NCI-H1417 treated with DMSO at 0.1 percent for 48 hours (cell line): ENCODE measurements around the gene ARHGAP15.

Experiments used
- DNase-seq: peaks from one replicate; lab custom pipeline; 2025; lab: John Stamatoyannopoulos, UW

ARHGAP15 gene

DNA sequence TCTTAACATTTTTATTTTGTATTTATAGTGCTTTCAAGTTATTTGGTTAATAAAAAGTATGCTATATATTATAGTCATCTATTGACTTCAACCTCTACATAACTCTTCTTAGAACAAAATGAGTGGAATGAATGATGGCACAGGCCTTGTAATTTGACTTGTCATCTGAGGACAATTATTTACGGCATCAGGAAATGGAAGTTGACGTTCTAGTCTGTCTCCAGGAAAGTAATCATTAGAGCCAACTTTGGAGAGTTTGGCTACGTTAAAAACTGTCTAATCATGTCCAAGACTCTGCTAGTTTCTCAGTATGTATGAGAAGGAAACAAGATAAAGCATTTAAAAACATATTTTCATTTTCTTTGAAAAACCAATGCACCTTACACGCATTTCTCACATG is 353.6 kb downstream of the ARHGAP15 start:
- DNase-seq: no peak

DNA sequence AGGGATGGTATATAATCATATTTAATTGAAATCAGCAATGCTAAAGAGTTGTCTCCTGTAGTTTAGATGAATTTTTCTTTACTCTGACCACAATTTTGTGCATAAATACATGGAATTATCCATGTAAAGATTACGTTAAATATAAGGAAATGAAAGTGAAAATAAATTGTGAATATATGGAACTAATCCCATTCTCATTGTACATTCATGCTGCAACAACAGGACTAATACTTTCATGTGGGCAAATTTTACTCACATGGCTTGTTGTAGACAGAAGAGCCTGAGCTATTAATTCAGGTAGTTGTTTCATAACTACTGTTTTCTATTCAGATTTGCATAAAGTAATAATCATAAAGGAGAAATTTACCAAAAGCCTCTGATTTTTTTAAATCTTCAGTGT is 357.8 kb downstream of the ARHGAP15 start:
- no peak for DNase-seq

DNA sequence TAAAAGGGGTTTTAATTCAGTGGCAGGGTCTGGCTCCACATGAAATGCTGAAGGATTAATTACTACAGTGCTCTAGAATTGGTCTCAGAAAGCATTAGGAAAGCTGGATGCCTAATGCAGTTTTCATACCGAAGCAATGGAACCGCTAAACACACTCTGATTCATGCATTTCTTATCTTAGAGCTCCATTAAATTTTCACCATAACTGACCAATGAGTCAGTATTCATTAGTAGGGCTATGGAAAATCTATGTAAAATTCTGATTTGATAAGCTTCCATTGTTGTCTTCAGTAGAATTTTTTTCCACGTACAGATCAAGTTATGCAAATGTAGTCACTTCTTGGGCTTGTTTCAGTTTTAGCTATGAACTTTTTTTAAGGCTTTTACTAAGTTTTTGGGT is 359.9 kb downstream of the ARHGAP15 start:
- no peak for DNase-seq

DNA sequence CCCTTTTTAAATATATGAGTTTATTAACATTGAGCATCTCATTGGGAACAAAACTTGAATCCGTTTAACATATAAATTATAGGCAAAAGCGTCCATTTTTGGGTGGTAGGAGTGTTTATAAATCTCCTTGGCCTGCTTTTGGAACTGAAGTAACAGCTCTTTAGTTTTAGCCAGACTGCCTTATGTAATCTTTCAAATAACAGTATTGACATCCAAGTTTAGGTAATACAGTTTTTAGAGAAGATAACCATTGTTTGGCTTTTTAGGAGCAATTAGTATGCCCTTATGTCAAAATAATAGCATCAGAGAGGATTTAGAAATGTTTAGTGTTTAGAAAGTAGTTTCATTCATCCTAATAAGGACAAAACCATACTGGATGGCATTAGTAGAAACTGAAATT is 361.9 kb downstream of the ARHGAP15 start:
- DNase-seq: no peak

DNA sequence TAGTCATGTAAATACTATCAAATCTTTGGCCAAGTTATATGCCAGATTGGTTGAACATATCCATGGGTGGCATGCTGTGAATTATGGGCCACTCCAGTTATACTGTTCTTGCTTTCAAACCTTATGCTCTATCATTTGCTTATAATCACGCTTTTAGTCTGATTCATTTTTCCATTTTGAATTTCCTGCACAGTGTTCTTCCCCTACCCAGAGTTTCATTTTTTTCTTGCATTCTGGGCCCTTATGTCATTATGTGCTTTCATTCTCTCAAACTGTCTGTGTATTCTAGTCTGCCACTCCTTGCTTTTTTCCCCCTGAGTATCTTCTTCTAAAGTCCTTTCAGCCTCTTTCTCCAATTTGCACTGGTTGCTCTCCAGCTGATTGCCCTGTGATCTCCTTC is 364.1 kb downstream of the ARHGAP15 start:
- no peak for DNase-seq

DNA sequence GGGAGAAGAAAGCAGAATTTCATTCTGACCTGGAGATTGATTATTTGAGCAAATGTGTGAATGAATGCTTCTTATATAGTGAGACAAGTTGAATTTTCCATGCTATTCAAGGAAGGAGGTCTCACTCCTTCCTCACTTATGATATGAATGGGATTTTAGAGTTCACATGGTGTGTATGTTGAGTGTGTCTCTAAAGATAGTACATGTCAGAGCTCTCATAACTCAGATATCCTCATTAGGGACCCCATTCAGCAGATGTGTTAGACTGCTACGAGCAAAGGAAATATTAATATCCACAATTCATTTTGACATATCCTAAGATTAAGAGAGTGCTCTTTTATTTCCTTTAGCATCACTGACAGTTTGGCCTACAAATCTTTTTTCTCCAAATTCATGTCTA is 368.5 kb downstream of the ARHGAP15 start:
- no peak for DNase-seq

DNA sequence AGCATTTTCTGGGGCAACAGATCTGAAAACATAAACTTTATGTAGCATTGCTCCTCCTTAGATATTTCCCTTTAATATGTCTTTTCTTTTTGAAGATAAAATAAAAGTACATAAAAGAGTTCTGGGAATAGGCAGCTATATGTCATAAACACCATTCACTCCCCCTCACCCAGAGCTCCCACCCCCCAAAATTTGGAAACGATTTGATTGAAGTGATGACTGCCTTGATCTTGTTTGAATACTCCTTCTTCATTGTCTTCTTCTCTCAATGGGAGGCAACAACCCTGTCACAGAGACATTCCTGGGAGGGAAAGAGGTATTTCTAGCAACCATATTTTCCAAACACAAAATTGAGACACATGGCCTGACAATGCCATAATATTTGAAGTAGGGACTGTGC is 369.3 kb downstream of the ARHGAP15 start:
- no peak for DNase-seq

DNA sequence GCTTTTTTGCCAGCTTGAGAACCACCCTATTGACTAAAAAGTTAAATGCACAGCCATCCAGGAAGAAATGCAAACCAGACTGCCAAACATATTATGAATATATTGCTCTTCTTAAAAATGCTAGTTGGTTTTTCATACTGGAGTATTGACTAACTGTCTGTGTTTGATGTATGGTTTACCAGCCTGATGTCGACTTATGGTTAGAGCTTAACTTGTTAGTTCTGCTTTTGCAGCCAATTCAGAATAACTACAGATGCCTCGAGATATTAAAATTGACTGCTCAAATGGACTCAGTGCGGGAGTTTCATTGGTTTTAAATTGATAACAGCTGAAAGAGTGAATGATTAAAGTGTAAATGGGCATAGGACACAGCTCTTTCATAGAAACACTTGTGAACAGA is 369.8 kb downstream of the ARHGAP15 start:
- no peak for DNase-seq

DNA sequence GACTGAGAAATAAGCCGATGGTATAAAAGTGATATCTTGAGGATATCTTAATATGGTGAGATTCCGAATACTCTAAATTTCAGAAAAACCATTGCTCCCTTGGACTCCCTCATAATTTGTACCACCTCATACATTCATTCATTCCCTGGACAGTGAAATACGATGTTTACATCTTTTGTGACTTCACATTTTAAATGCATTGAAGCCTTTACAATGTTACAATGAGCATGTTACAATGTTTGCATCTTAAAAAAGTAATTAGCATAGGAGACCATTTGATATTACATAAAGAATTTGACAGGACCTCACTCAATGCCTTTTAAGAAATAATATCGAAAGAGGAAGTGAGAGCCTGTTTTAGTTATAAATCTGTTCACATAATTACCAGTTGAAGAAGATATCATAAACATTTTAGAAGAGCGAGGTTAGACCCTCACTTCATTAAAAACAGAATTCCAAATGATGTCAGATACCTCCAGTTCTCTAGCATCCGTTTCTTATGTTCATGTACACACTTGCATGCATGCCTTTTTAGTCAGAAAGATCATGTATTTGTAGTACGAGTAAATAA is 372.0 kb downstream of the ARHGAP15 start:
- no peak for DNase-seq

DNA sequence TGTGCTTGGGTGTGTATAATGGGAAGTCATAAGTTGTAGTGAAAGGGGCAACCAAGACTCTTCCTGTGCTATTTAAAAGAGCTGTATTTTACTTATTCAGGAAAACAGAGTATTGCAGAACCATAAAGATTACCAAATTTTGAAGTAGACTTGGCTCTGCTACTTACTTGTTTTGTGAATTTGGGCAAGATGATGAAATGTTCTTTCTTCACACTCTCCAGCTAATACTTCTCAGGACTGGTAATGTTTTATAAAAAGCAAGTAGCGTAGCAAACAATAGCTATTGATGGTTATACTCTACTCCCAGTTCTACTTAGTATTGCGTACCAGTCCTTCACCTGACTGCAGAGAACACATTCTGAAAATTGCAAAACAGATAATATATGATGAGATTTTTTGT is 374.1 kb downstream of the ARHGAP15 start:
- DNase-seq: no peak

DNA sequence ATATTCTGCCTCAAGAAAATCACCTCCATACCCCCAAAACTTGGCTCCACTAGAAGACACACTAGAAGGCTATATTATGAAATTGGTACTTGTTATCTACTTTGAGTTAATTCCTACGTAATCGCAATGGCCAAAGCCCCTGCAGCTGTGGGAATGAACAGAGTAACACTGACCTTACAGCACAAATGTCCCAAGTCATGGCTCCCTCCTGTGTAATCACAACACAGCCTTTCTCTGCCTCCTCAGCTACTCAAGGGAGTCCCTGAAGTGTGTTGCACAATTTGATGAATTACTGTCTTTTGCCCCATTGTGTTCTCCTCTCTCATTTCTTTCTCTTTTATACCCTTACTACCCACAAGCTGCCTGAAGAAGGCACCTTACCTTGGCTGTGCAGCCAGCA is 375.2 kb downstream of the ARHGAP15 start:
- DNase-seq: no peak

DNA sequence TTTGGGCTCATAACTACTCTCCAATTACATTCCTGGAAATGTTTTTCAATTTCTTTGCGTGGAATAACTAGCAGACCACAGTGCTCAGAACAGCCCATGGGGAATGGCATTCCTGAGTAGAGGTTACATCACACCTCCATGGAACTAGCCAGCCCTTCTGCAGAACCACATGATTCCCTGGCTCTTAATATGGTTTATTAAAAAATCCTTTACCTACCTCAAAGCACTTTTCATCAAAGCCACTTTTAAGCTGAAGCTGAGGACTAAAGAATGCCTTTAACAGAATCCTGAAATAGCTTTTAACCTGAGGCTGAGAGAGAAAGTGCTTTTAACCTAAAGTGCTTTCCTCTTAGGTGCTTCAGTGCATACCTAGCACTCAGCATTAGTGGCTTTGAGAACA is 376.3 kb downstream of the ARHGAP15 start:
- DNase-seq: no peak

DNA sequence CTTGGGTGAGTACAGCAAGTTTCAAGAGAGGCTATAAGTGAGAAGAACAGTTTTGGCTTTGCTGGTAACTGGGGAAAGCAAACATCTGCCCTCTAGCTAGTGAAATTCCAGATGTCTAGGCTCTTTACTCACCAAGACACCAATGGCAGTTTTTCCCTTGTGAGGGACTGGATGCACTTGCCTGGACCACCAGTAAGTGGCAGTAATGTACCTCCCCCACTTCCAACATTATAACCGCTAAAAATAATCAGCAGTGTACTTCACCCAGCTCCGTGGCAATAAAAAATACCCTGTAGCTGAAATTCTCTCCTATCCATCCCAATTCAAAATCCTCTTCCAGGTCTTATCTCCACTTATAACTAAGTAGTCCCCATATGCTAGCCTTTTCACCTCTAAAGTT is 383.9 kb downstream of the ARHGAP15 start:
- DNase-seq: no peak

DNA sequence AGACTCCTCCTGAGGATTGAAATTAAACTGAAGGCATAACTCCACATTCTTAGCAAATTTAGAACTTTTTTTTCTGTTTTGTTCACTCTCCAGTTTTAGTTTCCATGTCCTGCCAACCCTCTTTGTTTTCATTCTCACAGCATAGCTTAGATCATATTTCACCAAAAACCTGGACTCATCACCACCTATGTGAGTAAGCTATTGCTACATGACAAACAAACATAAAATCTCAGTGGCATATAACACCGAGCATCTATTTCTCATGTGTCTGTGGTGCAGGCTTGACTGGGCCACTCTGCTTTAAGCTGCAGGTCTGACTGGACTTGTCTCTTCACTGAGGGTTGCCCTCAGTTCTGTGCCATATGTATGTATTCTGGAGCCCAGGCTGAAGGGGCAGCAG is 385.2 kb downstream of the ARHGAP15 start:
- no peak for DNase-seq

DNA sequence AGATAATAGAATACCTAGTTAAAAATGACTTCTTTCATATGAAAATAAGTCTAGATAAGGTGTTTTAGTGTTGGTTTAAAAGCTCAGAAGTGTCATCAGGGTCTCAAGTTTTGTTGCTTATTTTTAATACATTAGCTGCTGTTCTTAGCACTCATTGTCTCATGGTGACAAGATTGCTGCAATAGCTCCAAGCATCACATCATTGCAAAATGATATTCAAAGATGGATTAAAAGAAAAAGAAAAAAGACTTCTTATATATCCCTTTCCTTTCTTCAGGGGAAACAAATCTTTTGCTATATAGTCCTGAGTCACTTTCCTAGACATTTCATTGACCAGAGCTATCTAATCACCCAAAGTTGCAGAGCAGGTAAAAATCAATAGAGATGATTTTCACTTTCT is 386.1 kb downstream of the ARHGAP15 start:
- no peak for DNase-seq

DNA sequence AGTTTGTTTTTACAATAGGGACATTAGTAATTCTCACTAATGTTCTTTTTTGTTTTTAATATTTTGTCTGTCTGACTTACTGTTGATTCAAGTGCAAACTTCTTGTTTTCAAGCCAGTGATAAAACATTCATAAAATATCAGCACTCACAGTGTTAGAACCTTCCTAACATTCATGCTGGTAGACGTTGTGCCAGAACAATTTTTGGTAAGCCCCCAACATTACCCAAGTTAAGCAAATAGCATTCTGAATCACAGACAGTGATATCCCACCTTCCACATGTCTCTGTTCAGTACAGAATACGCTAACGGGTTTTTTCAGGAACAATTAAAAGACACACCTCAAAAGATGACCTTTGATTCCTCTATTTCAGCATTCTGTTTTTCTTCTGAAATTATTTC is 390.3 kb downstream of the ARHGAP15 start:
- no peak for DNase-seq

DNA sequence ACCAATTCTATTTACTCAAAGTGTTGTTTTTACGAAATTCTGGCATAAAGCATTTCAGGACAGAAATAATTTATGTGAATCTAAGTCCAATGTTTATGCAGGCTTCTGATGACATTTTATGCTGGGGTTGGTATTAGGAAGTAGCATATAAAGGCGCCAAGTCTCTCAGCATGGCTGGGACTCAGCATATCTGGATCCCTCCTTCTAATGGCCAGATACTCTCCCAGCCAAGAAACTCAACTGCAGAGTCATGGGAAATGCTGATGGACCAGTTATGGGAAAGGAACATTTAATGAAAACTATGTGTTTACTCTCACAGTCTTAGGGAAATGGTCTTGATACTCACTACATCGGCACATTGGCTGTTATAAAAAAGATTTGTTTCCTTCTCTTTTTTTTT is 392.2 kb downstream of the ARHGAP15 start:
- no peak for DNase-seq

DNA sequence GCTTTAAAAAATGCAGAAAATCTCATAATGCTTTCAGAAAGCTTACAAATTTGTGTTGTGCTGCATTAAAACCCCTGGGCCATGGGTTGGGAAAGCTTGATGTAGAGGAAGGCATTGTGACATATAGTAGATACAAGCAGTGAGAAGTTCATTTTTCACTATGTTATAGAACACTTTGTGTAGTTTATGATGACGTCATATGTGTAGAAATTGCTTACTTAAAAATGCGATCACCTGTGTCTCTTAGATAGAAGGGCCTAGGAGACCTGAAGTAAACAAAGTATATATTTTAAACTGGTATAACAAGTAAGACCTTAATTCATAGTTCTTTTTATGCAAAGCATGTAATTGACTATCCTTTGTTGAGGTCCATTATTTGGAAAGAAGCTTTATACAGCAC is 393.5 kb downstream of the ARHGAP15 start:
- no peak for DNase-seq

DNA sequence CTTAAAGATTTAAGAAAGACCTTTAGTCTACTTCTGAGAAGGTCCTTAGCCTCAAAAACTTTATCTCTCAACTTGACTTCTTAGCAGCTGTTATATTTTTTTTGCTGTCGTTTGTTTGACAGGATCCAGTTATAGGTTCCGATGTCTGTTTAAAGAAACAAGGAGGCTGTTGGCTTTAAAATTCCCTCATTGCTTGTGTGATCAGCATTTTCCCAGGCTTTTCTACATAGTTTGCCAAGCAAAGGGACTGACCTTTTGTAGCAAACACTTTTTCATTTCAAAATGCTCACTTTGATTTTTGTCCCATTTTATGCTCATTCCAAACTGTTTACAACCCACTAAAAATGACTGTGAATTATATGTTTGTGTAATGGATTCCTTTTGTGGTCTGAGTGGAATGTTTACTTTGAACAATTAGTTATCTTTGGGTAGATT is 394.9 kb downstream of the ARHGAP15 start:
- no peak for DNase-seq

DNA sequence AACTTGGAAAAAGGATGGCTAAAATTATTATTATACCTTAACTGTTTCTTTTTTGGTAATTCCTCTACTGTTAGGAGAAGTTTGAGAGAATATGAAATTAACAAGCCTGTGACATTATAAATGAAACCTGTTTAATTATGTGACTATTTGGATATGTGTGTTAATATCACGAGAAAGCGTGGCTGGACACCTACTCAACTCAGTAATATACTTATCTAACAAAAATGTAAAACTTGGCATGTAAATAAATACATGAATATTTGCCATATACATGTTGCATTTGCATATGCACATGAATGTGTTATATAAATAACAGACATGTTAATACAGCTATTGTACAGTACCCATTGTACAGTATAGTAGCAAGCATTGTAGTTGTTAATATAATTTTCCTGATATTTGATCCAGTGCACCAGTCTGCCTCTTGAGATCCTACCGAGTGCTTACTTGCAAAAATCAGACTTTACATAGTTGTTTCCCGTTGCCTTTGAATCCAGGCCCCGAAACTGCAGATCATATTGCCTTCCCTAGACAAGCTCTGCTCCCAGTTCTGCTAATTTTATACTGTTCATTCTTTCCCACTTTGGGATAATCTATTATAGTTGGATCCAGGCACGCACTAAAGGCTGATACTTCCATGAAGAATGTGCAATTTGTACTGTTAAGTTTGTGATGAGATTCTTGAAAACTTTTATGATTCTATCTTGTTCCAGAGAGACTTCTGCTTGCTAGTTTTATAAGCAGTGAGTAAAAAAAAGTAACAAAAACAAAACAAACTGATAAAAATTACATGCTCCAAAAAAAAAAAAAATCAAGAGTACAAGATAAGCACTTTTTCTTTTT is 395.6 kb downstream of the ARHGAP15 start:
- DNase-seq: no peak

DNA sequence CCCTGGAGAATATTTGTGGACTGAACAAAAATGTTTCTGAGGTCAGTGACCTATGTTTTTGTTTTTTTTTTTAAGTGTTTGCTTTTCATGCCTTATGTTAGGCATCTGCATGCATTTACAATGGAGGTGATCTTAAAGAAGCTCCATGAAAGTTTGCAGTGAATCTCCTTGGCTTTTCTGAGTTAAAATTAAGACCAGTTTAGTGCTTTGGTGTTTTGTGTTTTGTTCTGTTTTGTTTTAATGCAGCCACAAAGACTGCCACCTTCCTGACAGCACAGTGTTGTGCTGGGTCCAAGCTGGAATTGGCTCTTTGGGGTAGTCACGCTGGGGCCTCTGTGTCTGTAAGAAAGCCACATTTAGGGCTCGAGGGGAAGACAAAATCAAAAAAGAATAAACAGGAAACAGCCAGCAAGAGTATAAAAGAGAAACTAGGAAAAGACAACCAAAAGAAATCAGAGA is 396.2 kb downstream of the ARHGAP15 start:
- DNase-seq: no peak

DNA sequence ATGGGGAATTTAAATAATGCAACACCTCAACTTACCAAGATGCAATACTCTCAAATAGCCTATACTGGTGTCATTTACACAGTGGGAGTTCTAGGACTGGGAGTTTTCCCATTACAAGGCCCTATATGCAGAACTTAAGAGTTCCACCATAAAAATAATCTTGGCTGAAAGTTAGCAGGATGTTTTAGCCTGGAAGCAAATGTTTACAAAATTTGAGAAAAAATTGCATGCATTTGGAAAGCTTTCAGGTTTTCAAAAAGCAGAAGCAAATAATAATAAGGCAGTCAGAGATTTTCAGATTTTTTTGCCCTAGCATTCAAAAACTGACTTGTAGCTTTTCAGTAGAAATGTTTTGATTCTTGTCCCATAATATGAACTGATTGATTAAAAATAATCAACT is 397.3 kb downstream of the ARHGAP15 start:
- no peak for DNase-seq

DNA sequence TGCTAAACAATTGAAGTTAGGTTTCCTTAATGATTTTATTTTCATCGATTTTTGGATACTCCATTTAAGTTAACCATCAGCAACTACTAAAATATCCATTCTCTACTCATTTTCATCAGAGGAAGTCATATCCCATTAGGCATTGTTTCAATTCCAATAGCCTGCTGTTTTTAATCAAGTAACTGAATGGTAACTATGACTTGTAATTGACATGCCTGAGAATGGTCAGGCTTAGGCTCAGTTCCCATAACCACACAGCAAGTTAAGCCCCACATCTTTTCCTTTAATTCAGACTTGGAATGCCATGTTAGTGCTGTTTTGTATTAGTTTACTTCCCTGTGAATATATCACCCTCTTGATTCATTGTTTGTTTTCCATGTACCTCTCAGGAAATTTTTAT is 398.8 kb downstream of the ARHGAP15 start:
- DNase-seq: no peak
